Neural cell (in vitro differentiated cells): ENCODE results near the gene WDR11.

Experiments
- EP300 ChIP-seq: fragments of 450-650 bp; conservative IDR thresholded peaks from 2 replicates; pipeline ENCODE4 v1.6.1; 2014; ENCODE audit warnings: antibody characterized with exemption, mild to moderate bottlenecking, moderate library complexity; ENCODE audit not compliant: poor library complexity, severe bottlenecking
- EZH2 ChIP-seq: fragments of 200-600, 300-800 bp; shearing (Covaris generic), sonication (generic); IDR thresholded peaks from 2 replicates; pipeline ENCODE4 v1.6.1; 2014; ENCODE audit warnings: antibody characterized with exemption, low read length, borderline replicate concordance, mild to moderate bottlenecking; ENCODE audit not compliant: insufficient read depth, poor library complexity, severe bottlenecking
- POLR2AphosphoS5 ChIP-seq: IDR thresholded peaks from 2 replicates; pipeline ENCODE4 v1.6.1; 2012
- RAD21 ChIP-seq: fragments of 450-650 bp; conservative IDR thresholded peaks from 2 replicates; pipeline ENCODE4 v1.6.1; 2014; ENCODE audit warnings: antibody characterized with exemption, mild to moderate bottlenecking, moderate library complexity
- TAF1 ChIP-seq: IDR thresholded peaks from 2 replicates; pipeline ENCODE4 v1.6.1; 2012; ENCODE audit warnings: low read depth
- TF ChIP-seq, protein P1 (sequence below): fragments of 450-650 bp; IDR thresholded peaks from 2 replicates; pipeline ENCODE4 v1.5.1; 2014; ENCODE audit warnings: antibody characterized with exemption, mild to moderate bottlenecking, moderate library complexity; ENCODE audit not compliant: poor library complexity, severe bottlenecking
- TF ChIP-seq, protein P2 (sequence below): IDR thresholded peaks from 2 replicates; pipeline ENCODE4 v1.6.1; 2012; ENCODE audit warnings: borderline replicate concordance

DNA sequence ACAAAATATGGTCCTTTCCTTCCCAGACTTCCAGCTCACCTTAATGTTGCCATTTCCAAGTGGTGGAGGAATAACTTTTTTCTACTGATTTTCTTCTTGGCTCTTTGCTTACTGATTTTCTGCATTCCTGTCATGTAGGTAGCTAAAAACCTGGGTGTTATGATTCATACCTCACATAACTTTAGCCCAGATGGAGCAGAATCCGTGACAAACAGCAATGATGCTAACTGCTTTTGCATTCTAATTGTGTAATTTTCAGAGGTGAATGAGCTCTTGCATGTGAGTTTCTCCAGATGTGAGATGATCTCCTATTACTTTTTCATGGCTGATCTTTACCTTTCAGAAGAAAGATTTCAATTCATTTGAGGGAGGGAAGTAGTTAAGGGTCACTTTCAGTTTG is 43.4 kb downstream of the WDR11 start:
- TF ChIP-seq, protein P1, sequence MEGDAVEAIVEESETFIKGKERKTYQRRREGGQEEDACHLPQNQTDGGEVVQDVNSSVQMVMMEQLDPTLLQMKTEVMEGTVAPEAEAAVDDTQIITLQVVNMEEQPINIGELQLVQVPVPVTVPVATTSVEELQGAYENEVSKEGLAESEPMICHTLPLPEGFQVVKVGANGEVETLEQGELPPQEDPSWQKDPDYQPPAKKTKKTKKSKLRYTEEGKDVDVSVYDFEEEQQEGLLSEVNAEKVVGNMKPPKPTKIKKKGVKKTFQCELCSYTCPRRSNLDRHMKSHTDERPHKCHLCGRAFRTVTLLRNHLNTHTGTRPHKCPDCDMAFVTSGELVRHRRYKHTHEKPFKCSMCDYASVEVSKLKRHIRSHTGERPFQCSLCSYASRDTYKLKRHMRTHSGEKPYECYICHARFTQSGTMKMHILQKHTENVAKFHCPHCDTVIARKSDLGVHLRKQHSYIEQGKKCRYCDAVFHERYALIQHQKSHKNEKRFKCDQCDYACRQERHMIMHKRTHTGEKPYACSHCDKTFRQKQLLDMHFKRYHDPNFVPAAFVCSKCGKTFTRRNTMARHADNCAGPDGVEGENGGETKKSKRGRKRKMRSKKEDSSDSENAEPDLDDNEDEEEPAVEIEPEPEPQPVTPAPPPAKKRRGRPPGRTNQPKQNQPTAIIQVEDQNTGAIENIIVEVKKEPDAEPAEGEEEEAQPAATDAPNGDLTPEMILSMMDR, result no peak
- no peak for TF ChIP-seq POLR2AphosphoS5
- TF ChIP-seq TAF1, result no peak
- no peak for TF ChIP-seq EP300
- TF ChIP-seq, protein P2, sequence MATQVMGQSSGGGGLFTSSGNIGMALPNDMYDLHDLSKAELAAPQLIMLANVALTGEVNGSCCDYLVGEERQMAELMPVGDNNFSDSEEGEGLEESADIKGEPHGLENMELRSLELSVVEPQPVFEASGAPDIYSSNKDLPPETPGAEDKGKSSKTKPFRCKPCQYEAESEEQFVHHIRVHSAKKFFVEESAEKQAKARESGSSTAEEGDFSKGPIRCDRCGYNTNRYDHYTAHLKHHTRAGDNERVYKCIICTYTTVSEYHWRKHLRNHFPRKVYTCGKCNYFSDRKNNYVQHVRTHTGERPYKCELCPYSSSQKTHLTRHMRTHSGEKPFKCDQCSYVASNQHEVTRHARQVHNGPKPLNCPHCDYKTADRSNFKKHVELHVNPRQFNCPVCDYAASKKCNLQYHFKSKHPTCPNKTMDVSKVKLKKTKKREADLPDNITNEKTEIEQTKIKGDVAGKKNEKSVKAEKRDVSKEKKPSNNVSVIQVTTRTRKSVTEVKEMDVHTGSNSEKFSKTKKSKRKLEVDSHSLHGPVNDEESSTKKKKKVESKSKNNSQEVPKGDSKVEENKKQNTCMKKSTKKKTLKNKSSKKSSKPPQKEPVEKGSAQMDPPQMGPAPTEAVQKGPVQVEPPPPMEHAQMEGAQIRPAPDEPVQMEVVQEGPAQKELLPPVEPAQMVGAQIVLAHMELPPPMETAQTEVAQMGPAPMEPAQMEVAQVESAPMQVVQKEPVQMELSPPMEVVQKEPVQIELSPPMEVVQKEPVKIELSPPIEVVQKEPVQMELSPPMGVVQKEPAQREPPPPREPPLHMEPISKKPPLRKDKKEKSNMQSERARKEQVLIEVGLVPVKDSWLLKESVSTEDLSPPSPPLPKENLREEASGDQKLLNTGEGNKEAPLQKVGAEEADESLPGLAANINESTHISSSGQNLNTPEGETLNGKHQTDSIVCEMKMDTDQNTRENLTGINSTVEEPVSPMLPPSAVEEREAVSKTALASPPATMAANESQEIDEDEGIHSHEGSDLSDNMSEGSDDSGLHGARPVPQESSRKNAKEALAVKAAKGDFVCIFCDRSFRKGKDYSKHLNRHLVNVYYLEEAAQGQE, result no peak
- TF ChIP-seq RAD21, result no peak
- TF ChIP-seq EZH2, result no peak
